ENCODE data around the gene FRMD5.

The FRMD5 gene

DNA sequence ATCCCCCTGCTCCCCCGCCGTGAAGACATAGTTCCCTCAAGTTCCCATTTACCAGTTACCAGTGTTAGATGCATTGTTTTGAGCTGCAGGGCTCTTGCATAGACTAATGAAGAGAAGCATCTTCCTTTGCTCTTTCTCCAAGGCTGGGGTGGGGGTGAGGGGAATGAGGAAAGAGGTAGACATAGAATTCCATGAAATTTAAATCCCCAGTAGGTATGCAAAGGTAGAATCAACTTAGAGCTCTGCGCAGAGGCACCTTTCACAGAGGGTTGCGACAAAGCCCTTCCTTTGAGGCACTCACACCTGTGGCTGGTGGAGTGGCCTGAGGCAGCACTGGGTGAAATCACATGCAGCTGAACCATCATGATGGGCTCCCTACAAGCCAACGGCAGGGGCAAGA lies 266.9 kb downstream of the FRMD5 start:
- DNase-seq (ENCODE audit: low read depth, low spot score): peak; percentile 94

DNA sequence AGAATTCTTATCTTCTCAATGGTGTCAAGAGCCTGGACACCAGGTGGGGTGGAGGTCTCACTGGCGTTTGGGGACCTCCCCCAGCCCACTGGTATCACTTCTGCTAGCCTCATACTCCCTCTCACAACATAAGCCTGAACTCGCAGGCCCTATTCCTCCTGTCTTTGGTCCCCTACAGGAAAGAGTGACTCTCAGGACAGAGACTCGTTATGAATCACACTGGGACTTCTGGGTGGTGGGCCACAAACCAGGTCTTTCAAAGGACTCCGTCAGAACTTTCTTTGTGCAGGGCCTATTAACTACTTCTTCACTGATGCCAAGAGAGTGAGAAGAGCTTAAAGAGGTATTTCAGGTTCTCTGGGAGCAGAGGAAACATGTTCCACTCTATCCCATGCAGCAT lies 267.9 kb downstream of the FRMD5 start:
- DNase-seq (ENCODE audit: low read depth, low spot score): no peak

GRCh38 chr15:43923553-43923952 lies 271.5 kb downstream of the FRMD5 start:
- no peak for DNase-seq (ENCODE audit: low read depth, low spot score)

DNA sequence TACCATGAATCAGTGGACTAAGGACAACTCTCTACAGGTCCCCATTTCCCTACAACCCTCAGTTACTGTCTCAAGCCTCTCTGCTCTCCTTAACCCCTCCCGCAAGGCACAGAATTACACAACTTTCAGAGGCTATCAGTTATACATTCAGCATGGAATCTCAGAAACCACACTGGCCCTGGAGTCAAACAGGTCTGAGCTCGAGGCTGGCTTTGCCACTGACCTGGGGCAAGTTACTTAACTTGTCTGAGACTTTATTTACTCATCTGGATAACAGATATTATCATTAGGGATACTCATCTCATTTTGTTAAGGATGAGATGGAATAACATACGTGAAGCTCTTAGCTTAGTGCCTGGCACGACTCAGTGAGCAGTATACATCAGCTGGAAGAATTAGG lies 273.1 kb downstream of the FRMD5 start:
- DNase-seq (ENCODE audit: low read depth, low spot score): no peak

DNA sequence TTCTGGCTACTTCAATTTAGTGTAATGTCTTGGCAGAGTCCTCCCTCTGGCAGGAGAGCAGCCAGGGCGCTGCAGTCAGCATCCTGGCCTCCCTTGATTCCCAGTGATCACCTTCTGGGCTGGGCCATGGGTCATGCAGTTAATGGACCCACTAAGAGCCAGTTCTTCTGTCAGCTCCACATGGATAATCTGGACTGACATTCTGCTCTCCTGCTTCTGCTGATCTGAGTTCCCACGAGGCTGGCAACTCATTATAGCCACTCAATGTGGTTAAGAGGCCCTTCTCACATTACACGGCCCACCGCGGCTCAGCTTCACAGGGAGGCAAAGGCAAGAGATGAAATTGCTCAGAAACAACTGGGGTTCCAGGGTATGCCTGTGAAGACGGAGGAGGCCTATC lies 274.3 kb downstream of the FRMD5 start:
- no peak for DNase-seq (ENCODE audit: low read depth, low spot score)

DNA sequence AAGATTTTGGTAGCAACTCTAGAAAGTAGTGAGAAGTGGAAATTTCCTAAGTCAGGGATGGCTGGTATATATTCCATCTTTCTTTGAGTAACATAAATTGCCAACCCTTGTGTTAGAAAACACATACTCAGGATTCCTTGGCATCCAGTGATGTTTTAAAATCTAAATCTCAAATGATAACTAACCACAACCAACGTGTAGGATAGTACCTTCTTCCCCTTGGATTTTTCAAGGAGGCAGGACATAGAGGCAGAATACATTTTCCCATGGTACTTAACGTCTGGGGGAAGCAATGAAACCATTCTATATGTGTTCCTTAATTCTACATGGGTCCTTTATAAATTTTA lies 274.8 kb downstream of the FRMD5 start:
- no peak for DNase-seq (ENCODE audit: low read depth, low spot score)

GRCh38 chr15:43919540-43920253 lies 275.4 kb downstream of the FRMD5 start:
- no peak for DNase-seq (ENCODE audit: low read depth, low spot score)

- no peak for DNase-seq (ENCODE audit: low read depth, low spot score)
Observed at GRCh38 chr15:43918717-43919116, 276.4 kb downstream of the FRMD5 start.

DNA sequence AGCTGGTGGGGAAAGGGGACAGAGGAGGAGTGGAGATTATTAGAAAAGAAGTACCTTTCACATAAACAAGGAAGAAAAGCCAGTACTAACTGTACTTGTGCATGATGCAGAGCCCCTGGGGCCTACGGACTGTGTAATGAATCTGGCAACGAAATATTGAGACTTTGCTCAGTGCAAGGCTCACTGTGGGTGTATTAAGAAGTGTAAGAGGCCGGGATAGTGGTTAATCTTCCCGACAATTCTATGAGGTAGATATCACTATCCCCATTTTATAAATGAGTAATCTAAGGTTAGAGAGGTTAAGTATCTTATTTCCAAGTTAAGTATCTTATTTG lies 278.8 kb downstream of the FRMD5 start:
- no peak for DNase-seq (ENCODE audit: low read depth, low spot score)

GRCh38 chr15:43915631-43916325 lies 279.3 kb downstream of the FRMD5 start:
- DNase-seq (ENCODE audit: low read depth, low spot score): no peak

DNA sequence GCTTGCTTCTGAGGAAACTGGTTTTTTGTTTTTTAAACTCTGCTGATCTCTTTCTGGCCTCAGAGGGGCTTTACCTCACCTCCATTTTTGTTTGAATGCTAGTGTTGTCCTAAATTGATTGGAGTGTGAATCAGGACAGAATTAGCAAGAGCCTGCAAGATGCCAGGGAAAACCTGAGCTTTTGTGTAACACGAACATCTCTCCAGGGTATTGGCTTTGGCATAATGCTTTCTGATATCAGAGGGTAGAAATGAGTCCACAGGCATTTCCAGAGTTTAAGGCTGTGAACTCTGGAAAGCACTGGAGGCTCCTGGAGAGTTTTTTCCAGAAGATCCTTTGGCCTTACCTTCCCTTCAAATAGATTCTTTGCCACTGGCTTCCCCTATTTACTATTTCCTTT lies 281.1 kb downstream of the FRMD5 start:
- no peak for DNase-seq (ENCODE audit: low read depth, low spot score)

DNA sequence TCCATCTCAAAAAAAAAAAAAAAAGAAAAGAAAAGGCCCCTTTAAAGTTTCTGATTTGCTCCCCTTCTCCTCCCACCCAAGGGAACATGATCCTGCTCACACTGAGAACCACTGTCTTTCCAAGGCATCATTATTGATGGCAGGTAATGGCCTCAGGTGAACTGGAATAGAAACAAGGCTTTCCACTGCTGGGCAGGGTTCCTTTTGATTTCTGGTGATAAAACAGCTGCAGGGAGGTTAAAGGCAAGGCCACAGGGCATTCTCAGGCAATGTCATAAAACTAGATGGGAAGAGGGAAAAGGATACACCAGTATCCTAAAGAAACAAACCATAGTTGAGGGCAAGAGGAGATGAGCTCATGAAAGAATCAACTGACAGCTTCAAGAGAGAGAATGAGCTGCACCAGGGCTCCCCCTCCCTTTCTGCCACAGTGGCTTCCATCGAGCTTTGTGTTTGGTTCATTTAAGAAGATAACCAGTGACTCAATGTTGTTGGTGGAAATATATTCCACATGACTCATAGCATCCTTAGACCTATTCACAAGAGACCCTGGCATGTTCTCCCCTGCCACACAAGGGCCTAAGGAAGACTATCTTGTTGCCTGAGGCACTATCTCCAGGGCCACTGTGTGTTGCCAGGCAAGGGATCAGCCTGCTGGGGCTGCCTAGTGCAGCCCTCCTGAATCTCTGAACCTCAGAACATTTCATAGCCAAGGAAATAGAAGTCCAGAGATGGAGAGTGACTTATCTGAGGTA lies 281.9 kb downstream of the FRMD5 start:
- no peak for DNase-seq (ENCODE audit: low read depth, low spot score)

DNA sequence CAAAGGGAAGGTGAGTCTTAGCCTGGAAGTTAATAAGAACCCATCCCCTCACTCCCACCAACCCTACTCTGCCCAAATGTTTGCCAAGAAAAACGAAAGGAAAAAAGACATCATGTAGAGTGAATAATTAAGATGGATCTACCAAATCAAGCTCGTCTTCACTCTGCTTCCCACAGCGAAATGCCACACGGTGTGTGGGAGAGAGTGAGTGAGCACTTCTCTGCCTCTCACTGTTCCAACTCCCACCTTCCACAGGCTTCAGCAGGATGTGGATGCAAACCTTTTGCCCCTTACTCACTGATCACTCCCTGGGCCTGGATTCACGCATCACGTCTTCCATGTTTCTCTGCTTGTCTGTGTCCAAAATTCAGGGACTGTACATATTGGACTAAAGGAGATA lies 282.9 kb downstream of the FRMD5 start:
- no peak for DNase-seq (ENCODE audit: low read depth, low spot score)

DNA sequence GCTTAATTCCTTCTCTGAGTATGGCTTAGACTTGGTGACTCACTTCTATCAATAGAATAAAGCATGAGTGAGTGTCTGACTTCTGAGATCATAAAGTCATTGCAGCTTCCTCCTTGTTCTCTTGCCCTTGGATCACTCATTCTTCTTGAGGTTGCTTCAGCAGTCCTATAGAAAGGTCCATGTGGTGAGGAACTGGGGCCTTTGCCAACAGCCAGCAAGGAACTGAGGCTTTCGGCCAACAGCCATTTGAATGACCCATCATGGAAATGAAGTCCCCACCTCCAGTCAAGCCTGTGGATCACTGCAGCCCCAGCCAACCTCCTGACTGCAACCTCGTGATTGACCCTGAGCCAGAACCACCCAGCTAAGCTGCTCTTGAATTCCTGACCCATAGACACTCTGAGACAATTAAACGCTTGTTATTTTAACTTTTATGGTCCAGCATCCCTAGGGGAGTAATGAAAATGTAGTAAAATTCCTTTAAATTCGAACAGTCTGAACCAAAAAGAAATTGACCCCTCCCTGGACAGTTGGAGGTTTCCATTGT lies 283.8 kb downstream of the FRMD5 start:
- no peak for DNase-seq (ENCODE audit: low read depth, low spot score)

DNA sequence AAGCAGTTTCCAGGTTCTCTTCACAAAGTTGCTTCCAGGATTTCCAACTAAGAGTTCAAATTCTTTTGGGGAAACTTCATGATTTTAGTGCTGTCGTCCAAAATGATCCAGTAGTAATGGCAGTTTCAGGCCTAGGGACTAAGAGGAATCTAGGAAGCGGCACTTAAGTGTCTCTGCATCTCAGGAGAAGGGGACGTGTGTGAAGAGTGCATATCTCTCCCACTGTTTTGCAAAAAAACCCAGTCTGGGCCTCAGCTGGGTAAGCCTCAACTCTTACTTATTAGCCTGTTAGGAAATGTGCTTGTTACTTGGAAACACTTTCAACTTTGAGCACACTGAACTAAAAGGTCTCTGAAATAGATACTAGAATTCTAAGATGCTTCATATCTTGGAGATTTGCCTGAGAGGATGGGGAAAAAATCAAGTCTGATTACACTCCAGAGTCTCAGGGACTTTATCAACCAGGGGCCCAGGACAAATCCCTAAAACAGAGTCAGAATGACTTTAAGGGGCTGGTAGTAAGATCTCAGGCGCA lies 286.5 kb downstream of the FRMD5 start:
- DNase-seq (ENCODE audit: low read depth, low spot score): no peak

DNA sequence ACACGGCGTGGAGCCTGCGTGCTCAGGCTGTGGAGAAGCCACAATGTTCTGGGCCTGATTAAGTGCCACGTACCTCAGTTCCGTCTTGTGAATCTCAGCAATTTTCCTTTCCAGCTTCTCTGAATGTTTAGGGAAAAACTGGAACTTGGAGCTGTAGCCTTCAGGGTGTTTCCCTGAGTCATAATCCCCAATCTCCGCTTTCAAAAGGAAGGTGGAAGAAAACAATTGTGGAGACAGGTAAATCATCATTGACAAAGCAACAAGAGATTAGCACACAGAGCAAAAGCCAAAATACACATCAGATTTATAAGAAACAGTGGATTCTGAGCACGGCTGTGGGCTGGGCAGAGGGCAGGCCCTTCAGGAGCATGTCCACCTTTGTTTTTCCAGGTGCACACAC lies 289.3 kb downstream of the FRMD5 start:
- DNase-seq (ENCODE audit: low read depth, low spot score): no peak

DNA sequence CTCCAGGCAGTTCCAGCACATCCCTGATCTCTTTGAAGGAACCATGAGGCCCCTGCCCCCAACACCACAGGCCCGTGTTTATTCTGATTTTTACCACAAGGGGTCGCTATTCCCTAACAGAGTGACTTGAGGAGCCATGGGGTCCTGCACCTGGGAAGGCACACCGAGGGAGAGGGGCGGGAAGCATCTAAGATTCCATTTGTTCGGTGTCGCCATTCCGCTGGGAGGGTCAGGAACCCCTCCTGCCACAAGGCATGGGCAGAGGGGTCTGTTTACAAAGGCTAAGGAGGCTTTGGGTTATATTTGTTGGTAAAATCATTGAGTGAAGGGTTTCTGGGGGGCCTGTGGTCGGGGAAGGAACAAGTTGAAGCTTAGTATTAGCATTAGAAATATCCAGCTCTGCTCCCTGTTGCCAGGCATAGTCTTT lies 291.2 kb downstream of the FRMD5 start:
- peak; percentile 54 for DNase-seq (ENCODE audit: low read depth, low spot score)

- no peak for DNase-seq (ENCODE audit: low read depth, low spot score)
Observed at GRCh38 chr15:43901495-43901894, 293.6 kb downstream of the FRMD5 start.

GRCh38 chr15:43900996-43901395 lies 294.1 kb downstream of the FRMD5 start:
- no peak for DNase-seq (ENCODE audit: low read depth, low spot score)

DNA sequence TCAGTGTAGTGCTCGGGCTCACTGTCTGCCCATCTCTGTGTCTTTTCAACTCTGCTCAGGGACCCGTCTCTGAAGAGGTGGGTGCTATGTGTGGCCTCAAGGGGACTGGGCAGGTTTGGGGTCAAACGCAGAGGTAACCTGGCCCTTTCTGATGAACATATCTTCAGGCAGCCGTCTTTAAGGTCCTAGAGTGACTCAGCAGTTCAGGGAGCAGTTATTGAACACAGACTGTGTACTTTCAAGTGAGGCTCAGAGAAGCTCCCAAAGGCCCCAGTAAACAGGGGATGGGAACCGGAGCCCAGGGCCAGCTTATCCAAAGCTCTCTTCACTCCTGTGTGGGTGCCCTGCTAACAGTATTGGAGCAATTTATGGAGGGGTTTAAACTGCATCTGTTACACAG lies 295.1 kb downstream of the FRMD5 start:
- DNase-seq (ENCODE audit: low read depth, low spot score): no peak

GRCh38 chr15:43898891-43899290 lies 296.2 kb downstream of the FRMD5 start:
- DNase-seq (ENCODE audit: low read depth, low spot score): no peak

GRCh38 chr15:43896543-43896942 lies 298.5 kb downstream of the FRMD5 start:
- no peak for DNase-seq (ENCODE audit: low read depth, low spot score)
